ENCODE data around the gene TBX1. TPM values are rescaled to one million over a fixed set of nuclear protein-coding genes. Genes with fewer than 3 reads are reported as not detected.

The TBX1 gene
- polyA plus RNA-seq, 1 donor from 2014 or later = not detected

DNA sequence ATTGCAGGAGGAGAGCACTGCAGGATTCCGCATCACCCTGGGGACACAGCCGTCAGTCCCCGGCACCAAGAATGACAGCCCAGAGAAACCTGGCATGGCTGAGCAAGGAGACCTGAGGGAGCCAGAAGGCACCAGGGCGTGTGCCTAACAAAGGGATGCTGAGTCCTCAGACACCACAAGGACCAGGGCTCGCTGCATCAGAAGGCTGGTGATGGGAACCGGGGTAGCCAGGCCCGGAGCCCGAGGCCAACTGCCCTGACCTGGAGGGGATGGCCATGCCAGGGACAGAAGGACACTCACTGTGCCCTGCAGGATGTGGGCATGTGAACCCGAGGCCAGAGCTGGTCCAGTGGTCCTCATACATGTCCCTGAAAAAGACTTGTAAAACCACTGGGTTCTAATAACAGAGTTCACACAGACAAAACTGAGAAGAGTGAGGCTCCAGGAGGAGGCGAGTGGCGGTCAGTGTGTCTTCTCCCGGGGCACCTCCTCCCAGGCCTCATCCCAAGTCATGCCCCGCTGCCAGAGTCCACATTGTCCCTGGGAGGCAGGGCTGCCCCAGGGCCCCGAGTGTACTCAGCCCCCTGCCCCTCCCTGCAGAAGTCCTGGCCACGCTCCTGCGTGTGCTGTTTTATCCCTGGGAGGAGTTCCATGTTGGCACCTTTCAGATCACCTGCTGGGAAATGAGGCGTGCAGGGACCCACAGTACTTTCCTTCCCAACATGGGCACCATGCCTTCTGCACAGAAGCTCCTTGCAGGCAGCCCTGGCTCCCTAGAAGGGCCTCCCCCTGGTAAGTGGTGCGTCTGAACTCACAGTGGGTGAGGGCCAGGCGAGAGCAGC is 42.5 kb downstream of the TBX1 start:
- Histone ChIP-seq H3K79me2 (replicated peaks; ENCODE audit: insufficient read depth, low read length) (no peaks in the 10 kb centered on the region), H3K27me3 (ENCODE audit: insufficient read depth, low read depth, low read length) (no peaks in the 10 kb centered on the region), H3F3A (ENCODE audit: insufficient read depth, low read length, poor library complexity, severe bottlenecking) (no peaks in the 10 kb centered on the region), H4K20me1 (ENCODE audit: insufficient read depth) (no peaks in the 10 kb centered on the region), H3K36me3 (ENCODE audit: insufficient read depth, low read length) (no peaks in the 10 kb centered on the region), H3K4me3 (ENCODE audit: low read length) (no peak overlapping the region), H3K27ac (ENCODE audit: low read length) (no peak overlapping the region), H3K4me2 (ENCODE audit: low read length) (no peak overlapping the region), H3K9me2 (ENCODE audit: insufficient read depth, low read length) (no peaks in the 10 kb centered on the region), H3K9me3 (ENCODE audit: low read length) (no peaks in the 10 kb centered on the region), H2AFZ (ENCODE audit: low read depth, low read length) (no peak overlapping the region), H3K9ac (ENCODE audit: low read length) (no peak overlapping the region)
- TF ChIP-seq EZH2 (IDR thresholded peaks at IDR 0.05; ENCODE audit: borderline replicate concordance, insufficient read depth, low read length, poor library complexity, severe bottlenecking) (no peak), POLR2AphosphoS5 (IDR thresholded peaks at IDR 0.05) (no peak), MXI1 (conservative IDR thresholded peaks at IDR 0.05; ENCODE audit: poor library complexity, severe bottlenecking) (no peak), SMC3 (conservative IDR thresholded peaks at IDR 0.05; ENCODE audit: poor library complexity) (no peak), RAD21 (conservative IDR thresholded peaks at IDR 0.05) (no peak)
- TF ChIP-seq, protein P1, sequence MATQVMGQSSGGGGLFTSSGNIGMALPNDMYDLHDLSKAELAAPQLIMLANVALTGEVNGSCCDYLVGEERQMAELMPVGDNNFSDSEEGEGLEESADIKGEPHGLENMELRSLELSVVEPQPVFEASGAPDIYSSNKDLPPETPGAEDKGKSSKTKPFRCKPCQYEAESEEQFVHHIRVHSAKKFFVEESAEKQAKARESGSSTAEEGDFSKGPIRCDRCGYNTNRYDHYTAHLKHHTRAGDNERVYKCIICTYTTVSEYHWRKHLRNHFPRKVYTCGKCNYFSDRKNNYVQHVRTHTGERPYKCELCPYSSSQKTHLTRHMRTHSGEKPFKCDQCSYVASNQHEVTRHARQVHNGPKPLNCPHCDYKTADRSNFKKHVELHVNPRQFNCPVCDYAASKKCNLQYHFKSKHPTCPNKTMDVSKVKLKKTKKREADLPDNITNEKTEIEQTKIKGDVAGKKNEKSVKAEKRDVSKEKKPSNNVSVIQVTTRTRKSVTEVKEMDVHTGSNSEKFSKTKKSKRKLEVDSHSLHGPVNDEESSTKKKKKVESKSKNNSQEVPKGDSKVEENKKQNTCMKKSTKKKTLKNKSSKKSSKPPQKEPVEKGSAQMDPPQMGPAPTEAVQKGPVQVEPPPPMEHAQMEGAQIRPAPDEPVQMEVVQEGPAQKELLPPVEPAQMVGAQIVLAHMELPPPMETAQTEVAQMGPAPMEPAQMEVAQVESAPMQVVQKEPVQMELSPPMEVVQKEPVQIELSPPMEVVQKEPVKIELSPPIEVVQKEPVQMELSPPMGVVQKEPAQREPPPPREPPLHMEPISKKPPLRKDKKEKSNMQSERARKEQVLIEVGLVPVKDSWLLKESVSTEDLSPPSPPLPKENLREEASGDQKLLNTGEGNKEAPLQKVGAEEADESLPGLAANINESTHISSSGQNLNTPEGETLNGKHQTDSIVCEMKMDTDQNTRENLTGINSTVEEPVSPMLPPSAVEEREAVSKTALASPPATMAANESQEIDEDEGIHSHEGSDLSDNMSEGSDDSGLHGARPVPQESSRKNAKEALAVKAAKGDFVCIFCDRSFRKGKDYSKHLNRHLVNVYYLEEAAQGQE (IDR thresholded peaks at IDR 0.05; ENCODE audit: borderline replicate concordance) = no peak
- TF ChIP-seq, protein P2, sequence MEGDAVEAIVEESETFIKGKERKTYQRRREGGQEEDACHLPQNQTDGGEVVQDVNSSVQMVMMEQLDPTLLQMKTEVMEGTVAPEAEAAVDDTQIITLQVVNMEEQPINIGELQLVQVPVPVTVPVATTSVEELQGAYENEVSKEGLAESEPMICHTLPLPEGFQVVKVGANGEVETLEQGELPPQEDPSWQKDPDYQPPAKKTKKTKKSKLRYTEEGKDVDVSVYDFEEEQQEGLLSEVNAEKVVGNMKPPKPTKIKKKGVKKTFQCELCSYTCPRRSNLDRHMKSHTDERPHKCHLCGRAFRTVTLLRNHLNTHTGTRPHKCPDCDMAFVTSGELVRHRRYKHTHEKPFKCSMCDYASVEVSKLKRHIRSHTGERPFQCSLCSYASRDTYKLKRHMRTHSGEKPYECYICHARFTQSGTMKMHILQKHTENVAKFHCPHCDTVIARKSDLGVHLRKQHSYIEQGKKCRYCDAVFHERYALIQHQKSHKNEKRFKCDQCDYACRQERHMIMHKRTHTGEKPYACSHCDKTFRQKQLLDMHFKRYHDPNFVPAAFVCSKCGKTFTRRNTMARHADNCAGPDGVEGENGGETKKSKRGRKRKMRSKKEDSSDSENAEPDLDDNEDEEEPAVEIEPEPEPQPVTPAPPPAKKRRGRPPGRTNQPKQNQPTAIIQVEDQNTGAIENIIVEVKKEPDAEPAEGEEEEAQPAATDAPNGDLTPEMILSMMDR (IDR thresholded peaks at IDR 0.05; ENCODE audit: poor library complexity, severe bottlenecking) = no peak

DNA sequence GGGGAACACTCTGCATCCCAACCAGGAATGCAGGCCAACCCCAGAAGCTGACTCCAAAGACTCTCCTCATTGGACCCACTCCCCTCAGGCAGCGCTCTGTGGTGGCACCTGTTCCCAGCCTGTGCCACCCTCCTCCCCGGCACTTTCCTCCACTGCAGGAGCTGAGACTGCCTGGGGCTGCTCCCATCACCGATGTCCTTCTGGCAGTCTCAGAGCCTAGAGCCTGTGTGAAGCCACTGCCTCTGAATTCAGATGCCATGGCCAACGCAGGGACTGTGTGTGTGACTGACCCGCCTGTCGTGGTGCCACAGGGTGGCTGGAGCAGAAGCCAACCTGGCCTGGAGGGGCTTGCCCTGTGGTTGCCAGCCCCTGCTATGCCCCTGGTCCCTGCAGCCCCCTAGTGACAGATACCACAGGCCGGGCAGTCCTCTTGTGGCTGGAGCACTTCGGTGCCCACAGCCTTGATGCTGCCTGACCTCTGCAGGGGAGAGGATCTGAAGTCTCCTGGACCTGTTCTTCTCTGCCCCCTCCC is 43.2 kb downstream of the TBX1 start:
- H3K9me3 ChIP-seq (ENCODE audit: low read length) = no peaks in the 10 kb centered on the region
- H3K9ac ChIP-seq (ENCODE audit: low read length) = no peak overlapping the region
- no peak for TF ChIP-seq MXI1 (conservative IDR thresholded peaks at IDR 0.05; ENCODE audit: poor library complexity, severe bottlenecking)
- TF ChIP-seq EZH2 (IDR thresholded peaks at IDR 0.05; ENCODE audit: borderline replicate concordance, insufficient read depth, low read length, poor library complexity, severe bottlenecking) = no peak
- TF ChIP-seq, protein P2 (IDR thresholded peaks at IDR 0.05; ENCODE audit: poor library complexity, severe bottlenecking) = no peak
- TF ChIP-seq EP300 (conservative IDR thresholded peaks at IDR 0.05; ENCODE audit: poor library complexity, severe bottlenecking) = no peak
- TF ChIP-seq SMC3 (conservative IDR thresholded peaks at IDR 0.05; ENCODE audit: poor library complexity) = no peak
- TF ChIP-seq, protein P1 (IDR thresholded peaks at IDR 0.05; ENCODE audit: borderline replicate concordance) = no peak
- no peak for TF ChIP-seq RAD21 (conservative IDR thresholded peaks at IDR 0.05)
- TF ChIP-seq POLR2AphosphoS5 (IDR thresholded peaks at IDR 0.05) = no peak
- no peak for TF ChIP-seq TAF1 (IDR thresholded peaks at IDR 0.05; ENCODE audit: low read depth)
- no peaks in the 10 kb centered on the region for H3K27me3 ChIP-seq (ENCODE audit: insufficient read depth, low read depth, low read length)
- no peaks in the 10 kb centered on the region for H3F3A ChIP-seq (ENCODE audit: insufficient read depth, low read length, poor library complexity, severe bottlenecking)
- no peaks in the 10 kb centered on the region for H3K9me2 ChIP-seq (ENCODE audit: insufficient read depth, low read length)
- H3K4me2 ChIP-seq (ENCODE audit: low read length) = no peak overlapping the region
- no peak overlapping the region for H3K4me3 ChIP-seq (ENCODE audit: low read length)
- no peak overlapping the region for H2AFZ ChIP-seq (ENCODE audit: low read depth, low read length)
- no peaks in the 10 kb centered on the region for H4K20me1 ChIP-seq (ENCODE audit: insufficient read depth)
- no peaks in the 10 kb centered on the region for H3K36me3 ChIP-seq (ENCODE audit: insufficient read depth, low read length)
- H3K79me2 ChIP-seq (replicated peaks; ENCODE audit: insufficient read depth, low read length) = no peaks in the 10 kb centered on the region
- H3K27ac ChIP-seq (ENCODE audit: low read length) = no peak overlapping the region

Data from neural cell (in vitro differentiated cells).